Renal pelvis (tissue), 4 donors: ENCODE results near the gene LAMP2. TPM values are rescaled to one million over a fixed set of nuclear protein-coding genes. Genes with fewer than 3 reads are reported as not detected.
A peak's percentile ranks its signal among the peaks of the same experiment; 100 is the strongest.

Experiments used
- DNase-seq: peaks from one replicate; pipeline ENCODE4 v3.0.0-alpha.2; 2013
- polyA plus RNA-seq, 3 donors: library from polyadenylated mRNA; unstranded; fragments of 120-200 nt; gene quantifications; one replicate each; pipeline ENCODE4 v1.2.1, GENCODE V29; 2013; ENCODE audit not compliant: insufficient read length in 3 of 3

The LAMP2 gene
- polyA plus RNA-seq, 3 donors = 132 to 150 (median 133) TPM

GRCh38 chrX:120464411-120464810 lies 4.7 kb downstream of the LAMP2 start:
- no peak for DNase-seq

GRCh38 chrX:120463241-120463640 lies 5.9 kb downstream of the LAMP2 start:
- no peak for DNase-seq

GRCh38 chrX:120462370-120462769 lies 6.7 kb downstream of the LAMP2 start:
- DNase-seq = no peak

- no peak for DNase-seq
Observed at GRCh38 chrX:120459309-120459708, 9.8 kb downstream of the LAMP2 start.

- DNase-seq = peak; percentile 14
Observed at GRCh38 chrX:120457766-120458180, 11.3 kb downstream of the LAMP2 start.

GRCh38 chrX:120456973-120457372 lies 12.1 kb downstream of the LAMP2 start:
- no peak for DNase-seq

GRCh38 chrX:120453985-120454384 lies 15.1 kb downstream of the LAMP2 start:
- DNase-seq = no peak

GRCh38 chrX:120452131-120452530 lies 17.0 kb downstream of the LAMP2 start:
- DNase-seq = no peak

- DNase-seq = no peak
Observed at GRCh38 chrX:120450163-120450562, 18.9 kb downstream of the LAMP2 start.

GRCh38 chrX:120446498-120446897 lies 22.6 kb downstream of the LAMP2 start:
- no peak for DNase-seq

GRCh38 chrX:120439921-120440320 lies 29.2 kb downstream of the LAMP2 start:
- DNase-seq = peak; percentile 48

GRCh38 chrX:120429776-120430540 lies 39.1 kb downstream of the LAMP2 start:
- no peak for DNase-seq

- peak; percentile 2 for DNase-seq
Observed at GRCh38 chrX:120428309-120428708, 40.8 kb downstream of the LAMP2 start.

GRCh38 chrX:120426599-120426998 lies 42.5 kb downstream of the LAMP2 start:
- no peak for DNase-seq

GRCh38 chrX:120419463-120419862 lies 49.6 kb downstream of the LAMP2 start:
- no peak for DNase-seq

GRCh38 chrX:120408168-120408567 lies 60.9 kb downstream of the LAMP2 start:
- no peak for DNase-seq

GRCh38 chrX:120406638-120407037 lies 62.5 kb downstream of the LAMP2 start:
- no peak for DNase-seq

- no peak for DNase-seq
Observed at GRCh38 chrX:120402369-120402768, 66.7 kb downstream of the LAMP2 start.

- DNase-seq = no peak
Observed at GRCh38 chrX:120401301-120401700, 67.8 kb downstream of the LAMP2 start.

GRCh38 chrX:120380699-120381098 lies 88.4 kb downstream of the LAMP2 start:
- DNase-seq = no peak

GRCh38 chrX:120379937-120380681 lies 89.0 kb downstream of the LAMP2 start:
- DNase-seq = no peak

- DNase-seq = no peak
Observed at GRCh38 chrX:120378570-120378969, 90.5 kb downstream of the LAMP2 start.
